ENCODE data around the gene MTMR2. TPM values are rescaled to one million over a fixed set of nuclear protein-coding genes. Genes with fewer than 3 reads are reported as not detected.

The MTMR2 gene
- total RNA-seq, 4 donors from 2014 or later = 17.9 to 30.4 (median 23.5) TPM

DNA sequence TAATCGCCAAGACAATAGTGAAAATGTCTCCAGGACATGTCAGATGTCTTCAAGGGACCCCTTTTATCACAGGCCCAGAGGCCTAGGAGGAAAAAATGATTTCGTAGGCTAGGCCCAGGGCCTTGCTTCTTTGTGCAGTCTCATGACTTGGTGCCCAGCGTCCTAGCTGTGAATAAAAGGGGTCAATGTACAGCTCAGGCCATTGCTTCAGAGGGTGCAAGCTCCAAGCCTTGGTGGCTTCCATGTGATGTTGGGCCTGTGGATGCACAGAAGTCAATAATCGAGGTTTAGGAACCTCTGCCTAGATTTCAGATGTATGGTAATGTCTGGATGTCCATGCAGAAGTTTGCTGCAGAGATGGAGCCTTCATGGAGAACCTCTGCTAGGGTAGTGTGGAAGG is 20.7 kb upstream of the MTMR2 start:
- TF ChIP-seq, protein P1, sequence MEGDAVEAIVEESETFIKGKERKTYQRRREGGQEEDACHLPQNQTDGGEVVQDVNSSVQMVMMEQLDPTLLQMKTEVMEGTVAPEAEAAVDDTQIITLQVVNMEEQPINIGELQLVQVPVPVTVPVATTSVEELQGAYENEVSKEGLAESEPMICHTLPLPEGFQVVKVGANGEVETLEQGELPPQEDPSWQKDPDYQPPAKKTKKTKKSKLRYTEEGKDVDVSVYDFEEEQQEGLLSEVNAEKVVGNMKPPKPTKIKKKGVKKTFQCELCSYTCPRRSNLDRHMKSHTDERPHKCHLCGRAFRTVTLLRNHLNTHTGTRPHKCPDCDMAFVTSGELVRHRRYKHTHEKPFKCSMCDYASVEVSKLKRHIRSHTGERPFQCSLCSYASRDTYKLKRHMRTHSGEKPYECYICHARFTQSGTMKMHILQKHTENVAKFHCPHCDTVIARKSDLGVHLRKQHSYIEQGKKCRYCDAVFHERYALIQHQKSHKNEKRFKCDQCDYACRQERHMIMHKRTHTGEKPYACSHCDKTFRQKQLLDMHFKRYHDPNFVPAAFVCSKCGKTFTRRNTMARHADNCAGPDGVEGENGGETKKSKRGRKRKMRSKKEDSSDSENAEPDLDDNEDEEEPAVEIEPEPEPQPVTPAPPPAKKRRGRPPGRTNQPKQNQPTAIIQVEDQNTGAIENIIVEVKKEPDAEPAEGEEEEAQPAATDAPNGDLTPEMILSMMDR (IDR thresholded peaks at IDR 0.05) = no peak
- ATAC-seq (ENCODE audit: low FRiP score) (no peak), DNase-seq (ENCODE audit: low spot score) (no peak)

- TF ChIP-seq, protein P1 (IDR thresholded peaks at IDR 0.05) = no peak
- DNase-seq (ENCODE audit: low spot score) (no peak), ATAC-seq (ENCODE audit: low FRiP score) (no peak)
Measured at GRCh38 chr11:95943546-95943945, 19.6 kb upstream of the MTMR2 start.

DNA sequence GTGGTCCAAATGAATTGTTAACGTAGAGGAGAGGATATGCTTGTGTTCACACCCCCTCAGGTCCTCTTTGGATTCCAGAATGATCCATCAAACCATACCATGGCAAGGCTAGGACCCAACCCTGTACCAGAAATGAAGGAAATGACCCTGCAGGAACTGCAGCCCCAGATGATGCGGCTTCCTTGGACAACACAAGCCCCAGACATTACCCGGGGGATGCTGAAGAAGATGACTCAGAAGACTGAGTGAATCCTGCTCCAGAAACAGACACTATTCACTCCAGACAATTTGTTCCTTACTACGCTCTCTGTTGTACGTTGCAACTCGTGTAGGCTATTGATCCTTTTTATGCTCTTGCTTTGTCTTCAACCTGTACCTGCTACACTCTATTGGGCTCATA is 15.2 kb upstream of the MTMR2 start:
- TF ChIP-seq, protein P1 (IDR thresholded peaks at IDR 0.05) = no peak
- no peak for DNase-seq (ENCODE audit: low spot score)
- no peak for ATAC-seq (ENCODE audit: low FRiP score)

- ATAC-seq (ENCODE audit: low FRiP score) (no peak), DNase-seq (ENCODE audit: low spot score) (no peak)
- TF ChIP-seq, protein P1 (IDR thresholded peaks at IDR 0.05) = no peak
Measured at GRCh38 chr11:95937358-95937757, 13.5 kb upstream of the MTMR2 start.

DNA sequence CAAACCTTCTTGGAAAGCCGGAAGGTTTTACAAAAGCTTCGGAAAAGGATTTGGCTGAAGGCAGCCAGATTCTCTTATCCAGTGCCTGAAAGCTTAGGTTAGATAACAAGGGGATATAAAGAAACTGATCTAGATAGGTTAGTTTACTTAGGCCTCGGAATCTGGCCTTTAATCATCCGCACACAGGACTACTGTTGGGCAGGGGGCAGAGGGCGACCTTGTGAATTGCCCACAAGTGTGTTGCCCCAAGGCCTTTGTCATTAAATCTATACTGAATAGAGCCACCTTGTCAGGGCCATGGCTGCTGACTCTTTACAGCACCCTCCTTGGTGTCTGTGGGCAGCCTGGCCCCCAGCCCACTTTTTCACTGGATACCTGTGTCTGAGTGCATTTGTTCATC is 9.7 kb upstream of the MTMR2 start:
- TF ChIP-seq, protein P1 (IDR thresholded peaks at IDR 0.05) = no peak
- DNase-seq (ENCODE audit: low spot score) (no peak), ATAC-seq (ENCODE audit: low FRiP score) (no peak)

DNA sequence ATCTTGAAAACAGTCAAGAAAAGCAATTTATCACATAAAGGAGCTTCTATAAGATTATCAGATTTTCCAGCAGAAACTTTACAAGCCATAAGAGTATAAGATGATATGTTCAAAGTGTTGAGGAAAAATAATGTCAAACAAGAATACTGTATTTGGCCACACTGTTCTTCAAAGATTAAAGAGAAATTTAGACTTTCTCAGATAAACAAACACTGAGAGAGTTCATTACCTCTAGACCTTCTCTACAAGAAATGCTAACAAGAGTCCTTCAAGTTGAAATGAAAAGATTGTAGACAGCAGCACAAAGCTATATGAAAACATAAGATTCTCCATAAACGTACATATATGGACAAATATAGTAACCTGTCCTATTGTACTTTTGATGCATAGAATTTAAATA is 8.0 kb upstream of the MTMR2 start:
- TF ChIP-seq, protein P1 (IDR thresholded peaks at IDR 0.05) = no peak
- ATAC-seq (ENCODE audit: low FRiP score) (no peak), DNase-seq (ENCODE audit: low spot score) (no peak)

- TF ChIP-seq, protein P1 (IDR thresholded peaks at IDR 0.05) = no peak
- DNase-seq (ENCODE audit: low spot score) = no peak
- ATAC-seq (ENCODE audit: low FRiP score) = no peak
Measured at GRCh38 chr11:95930948-95931347, 7.0 kb upstream of the MTMR2 start.

Data from omental fat pad (tissue), 4 donors.